ENCODE data around the gene CPNE8. TPM values are rescaled to one million over a fixed set of nuclear protein-coding genes. Genes with fewer than 3 reads are reported as not detected.

Gene CPNE8
- polyA plus RNA-seq, 1 donor from 2014 or later: 1.9 TPM

DNA sequence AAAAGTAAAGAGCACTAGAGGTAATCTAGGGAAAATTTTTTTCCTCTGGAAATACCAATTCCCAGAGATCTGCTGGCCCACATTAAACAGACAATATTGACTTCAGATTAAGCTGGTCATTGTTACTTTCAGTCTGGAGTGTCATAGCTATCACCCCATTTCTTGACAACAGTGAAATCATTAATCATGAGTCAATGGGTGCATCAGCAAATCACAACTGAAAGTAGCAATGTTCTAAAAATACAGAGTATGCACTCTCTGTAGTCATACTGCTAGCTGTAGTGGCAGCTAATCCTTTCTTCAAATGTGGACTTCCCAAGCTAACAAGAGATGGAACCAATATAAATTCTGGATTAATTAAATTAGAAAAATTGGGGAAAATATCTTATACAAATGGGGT, 129.9 kb downstream of the CPNE8 start:
- Histone ChIP-seq H3K4me3 (ENCODE audit: low read length) (no peak overlapping the region), H3K27ac (ENCODE audit: low read length) (no peak overlapping the region), H4K20me1 (ENCODE audit: insufficient read depth) (no peaks in the 10 kb centered on the region), H3K4me2 (ENCODE audit: low read length) (no peak overlapping the region), H3K27me3 (ENCODE audit: insufficient read depth, low read depth, low read length) (no peaks in the 10 kb centered on the region), H3K79me2 (replicated peaks; ENCODE audit: insufficient read depth, low read length) (no peaks in the 10 kb centered on the region), H3F3A (ENCODE audit: insufficient read depth, low read length, poor library complexity, severe bottlenecking) (no peaks in the 10 kb centered on the region), H3K9ac (ENCODE audit: low read length) (no peak overlapping the region), H3K9me3 (ENCODE audit: low read length) (peaks cover 3% of the 10 kb centered on the region), H3K36me3 (ENCODE audit: insufficient read depth, low read length) (no peaks in the 10 kb centered on the region), H3K9me2 (ENCODE audit: insufficient read depth, low read length) (no peaks in the 10 kb centered on the region), H2AFZ (ENCODE audit: low read depth, low read length) (no peak overlapping the region)
- TF ChIP-seq EZH2 (IDR thresholded peaks at IDR 0.05; ENCODE audit: borderline replicate concordance, insufficient read depth, low read length, poor library complexity, severe bottlenecking): no peak
- no peak for TF ChIP-seq MXI1 (conservative IDR thresholded peaks at IDR 0.05; ENCODE audit: poor library complexity, severe bottlenecking)
- no peak for TF ChIP-seq EP300 (conservative IDR thresholded peaks at IDR 0.05; ENCODE audit: poor library complexity, severe bottlenecking)
- no peak for TF ChIP-seq RAD21 (conservative IDR thresholded peaks at IDR 0.05)
- TF ChIP-seq, protein P1, sequence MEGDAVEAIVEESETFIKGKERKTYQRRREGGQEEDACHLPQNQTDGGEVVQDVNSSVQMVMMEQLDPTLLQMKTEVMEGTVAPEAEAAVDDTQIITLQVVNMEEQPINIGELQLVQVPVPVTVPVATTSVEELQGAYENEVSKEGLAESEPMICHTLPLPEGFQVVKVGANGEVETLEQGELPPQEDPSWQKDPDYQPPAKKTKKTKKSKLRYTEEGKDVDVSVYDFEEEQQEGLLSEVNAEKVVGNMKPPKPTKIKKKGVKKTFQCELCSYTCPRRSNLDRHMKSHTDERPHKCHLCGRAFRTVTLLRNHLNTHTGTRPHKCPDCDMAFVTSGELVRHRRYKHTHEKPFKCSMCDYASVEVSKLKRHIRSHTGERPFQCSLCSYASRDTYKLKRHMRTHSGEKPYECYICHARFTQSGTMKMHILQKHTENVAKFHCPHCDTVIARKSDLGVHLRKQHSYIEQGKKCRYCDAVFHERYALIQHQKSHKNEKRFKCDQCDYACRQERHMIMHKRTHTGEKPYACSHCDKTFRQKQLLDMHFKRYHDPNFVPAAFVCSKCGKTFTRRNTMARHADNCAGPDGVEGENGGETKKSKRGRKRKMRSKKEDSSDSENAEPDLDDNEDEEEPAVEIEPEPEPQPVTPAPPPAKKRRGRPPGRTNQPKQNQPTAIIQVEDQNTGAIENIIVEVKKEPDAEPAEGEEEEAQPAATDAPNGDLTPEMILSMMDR (IDR thresholded peaks at IDR 0.05; ENCODE audit: poor library complexity, severe bottlenecking): no peak
- TF ChIP-seq POLR2AphosphoS5 (IDR thresholded peaks at IDR 0.05): no peak
- TF ChIP-seq, protein P2, sequence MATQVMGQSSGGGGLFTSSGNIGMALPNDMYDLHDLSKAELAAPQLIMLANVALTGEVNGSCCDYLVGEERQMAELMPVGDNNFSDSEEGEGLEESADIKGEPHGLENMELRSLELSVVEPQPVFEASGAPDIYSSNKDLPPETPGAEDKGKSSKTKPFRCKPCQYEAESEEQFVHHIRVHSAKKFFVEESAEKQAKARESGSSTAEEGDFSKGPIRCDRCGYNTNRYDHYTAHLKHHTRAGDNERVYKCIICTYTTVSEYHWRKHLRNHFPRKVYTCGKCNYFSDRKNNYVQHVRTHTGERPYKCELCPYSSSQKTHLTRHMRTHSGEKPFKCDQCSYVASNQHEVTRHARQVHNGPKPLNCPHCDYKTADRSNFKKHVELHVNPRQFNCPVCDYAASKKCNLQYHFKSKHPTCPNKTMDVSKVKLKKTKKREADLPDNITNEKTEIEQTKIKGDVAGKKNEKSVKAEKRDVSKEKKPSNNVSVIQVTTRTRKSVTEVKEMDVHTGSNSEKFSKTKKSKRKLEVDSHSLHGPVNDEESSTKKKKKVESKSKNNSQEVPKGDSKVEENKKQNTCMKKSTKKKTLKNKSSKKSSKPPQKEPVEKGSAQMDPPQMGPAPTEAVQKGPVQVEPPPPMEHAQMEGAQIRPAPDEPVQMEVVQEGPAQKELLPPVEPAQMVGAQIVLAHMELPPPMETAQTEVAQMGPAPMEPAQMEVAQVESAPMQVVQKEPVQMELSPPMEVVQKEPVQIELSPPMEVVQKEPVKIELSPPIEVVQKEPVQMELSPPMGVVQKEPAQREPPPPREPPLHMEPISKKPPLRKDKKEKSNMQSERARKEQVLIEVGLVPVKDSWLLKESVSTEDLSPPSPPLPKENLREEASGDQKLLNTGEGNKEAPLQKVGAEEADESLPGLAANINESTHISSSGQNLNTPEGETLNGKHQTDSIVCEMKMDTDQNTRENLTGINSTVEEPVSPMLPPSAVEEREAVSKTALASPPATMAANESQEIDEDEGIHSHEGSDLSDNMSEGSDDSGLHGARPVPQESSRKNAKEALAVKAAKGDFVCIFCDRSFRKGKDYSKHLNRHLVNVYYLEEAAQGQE (IDR thresholded peaks at IDR 0.05; ENCODE audit: borderline replicate concordance): no peak
- no peak for TF ChIP-seq SMC3 (conservative IDR thresholded peaks at IDR 0.05; ENCODE audit: poor library complexity)
- TF ChIP-seq TAF1 (IDR thresholded peaks at IDR 0.05; ENCODE audit: low read depth): no peak

DNA sequence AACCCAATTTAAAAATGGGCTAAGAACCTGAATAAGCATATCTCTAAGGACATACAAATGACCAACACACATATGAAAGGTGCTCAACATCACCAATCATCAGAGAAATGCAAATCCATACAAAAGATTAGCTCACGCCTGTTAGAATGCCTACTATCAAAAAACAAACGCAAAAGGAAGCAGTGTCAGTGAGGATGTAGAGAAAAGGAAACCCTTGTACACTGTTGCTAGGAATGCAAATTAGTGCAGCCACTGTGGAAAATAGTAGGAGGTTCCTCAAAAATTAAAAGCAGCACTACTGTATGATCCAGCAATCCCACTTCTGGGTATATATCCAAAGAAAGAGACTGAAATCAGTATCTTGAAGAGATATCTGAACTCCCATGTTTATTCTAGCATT, 133.0 kb downstream of the CPNE8 start:
- no peaks in the 10 kb centered on the region for H4K20me1 ChIP-seq (ENCODE audit: insufficient read depth)

More for the DNA sequence above, 133.0 kb downstream of the CPNE8 start:
- TF ChIP-seq TAF1 (IDR thresholded peaks at IDR 0.05; ENCODE audit: low read depth) (no peak), SMC3 (conservative IDR thresholded peaks at IDR 0.05; ENCODE audit: poor library complexity) (no peak), RAD21 (conservative IDR thresholded peaks at IDR 0.05) (no peak), POLR2AphosphoS5 (IDR thresholded peaks at IDR 0.05) (no peak), EZH2 (IDR thresholded peaks at IDR 0.05; ENCODE audit: borderline replicate concordance, insufficient read depth, low read length, poor library complexity, severe bottlenecking) (no peak), EP300 (conservative IDR thresholded peaks at IDR 0.05; ENCODE audit: poor library complexity, severe bottlenecking) (no peak), MXI1 (conservative IDR thresholded peaks at IDR 0.05; ENCODE audit: poor library complexity, severe bottlenecking) (no peak)
- TF ChIP-seq, protein P2 (IDR thresholded peaks at IDR 0.05; ENCODE audit: borderline replicate concordance): no peak
- TF ChIP-seq, protein P1 (IDR thresholded peaks at IDR 0.05; ENCODE audit: poor library complexity, severe bottlenecking): no peak
- H3K9me3 ChIP-seq (ENCODE audit: low read length): no peaks in the 10 kb centered on the region
- no peak overlapping the region for H3K9ac ChIP-seq (ENCODE audit: low read length)
- H3F3A ChIP-seq (ENCODE audit: insufficient read depth, low read length, poor library complexity, severe bottlenecking): no peaks in the 10 kb centered on the region
- H3K27ac ChIP-seq (ENCODE audit: low read length): no peak overlapping the region
- H3K27me3 ChIP-seq (ENCODE audit: insufficient read depth, low read depth, low read length): no peaks in the 10 kb centered on the region
- H3K79me2 ChIP-seq (replicated peaks; ENCODE audit: insufficient read depth, low read length): no peaks in the 10 kb centered on the region
- no peak overlapping the region for H3K4me3 ChIP-seq (ENCODE audit: low read length)
- H3K9me2 ChIP-seq (ENCODE audit: insufficient read depth, low read length): no peaks in the 10 kb centered on the region
- no peak overlapping the region for H2AFZ ChIP-seq (ENCODE audit: low read depth, low read length)
- no peaks in the 10 kb centered on the region for H3K36me3 ChIP-seq (ENCODE audit: insufficient read depth, low read length)
- no peak overlapping the region for H3K4me2 ChIP-seq (ENCODE audit: low read length)

All from neural cell (in vitro differentiated cells).